ENCODE data around the gene MATN1. TPM values are rescaled to one million over a fixed set of nuclear protein-coding genes. Genes with fewer than 3 reads are reported as not detected.

MATN1 gene
- polyA plus RNA-seq, 1 donor from 2014 or later: 0.22 TPM

DNA sequence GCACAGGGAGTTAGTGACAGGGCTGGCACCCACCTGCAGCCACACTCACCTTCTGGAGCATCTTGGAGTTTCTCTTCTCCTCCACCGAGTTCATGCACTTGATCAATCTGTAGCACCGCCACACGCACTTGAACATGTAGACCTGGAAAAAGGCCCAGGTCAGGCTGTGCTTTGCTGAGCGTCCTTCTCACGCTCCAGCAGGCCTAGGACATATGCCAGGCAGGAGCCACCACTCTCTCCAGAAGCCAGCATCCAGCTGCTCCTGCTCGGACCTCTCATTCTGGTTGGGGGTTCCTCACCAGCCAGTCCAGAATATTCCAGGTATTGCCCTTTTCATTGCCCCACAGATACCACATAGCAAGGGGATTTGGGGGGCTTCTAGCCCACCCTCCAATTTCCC lies 11.7 kb upstream of the MATN1 start:
- no peaks in the 10 kb centered on the region for H4K20me1 ChIP-seq (ENCODE audit: insufficient read depth)
- H3K9ac ChIP-seq (ENCODE audit: low read length): no peak overlapping the region
- no peaks in the 10 kb centered on the region for H3K9me3 ChIP-seq (ENCODE audit: low read length)
- H3K4me2 ChIP-seq (ENCODE audit: low read length): no peak overlapping the region
- H3K36me3 ChIP-seq (ENCODE audit: insufficient read depth, low read length): no peaks in the 10 kb centered on the region
- H2AFZ ChIP-seq (ENCODE audit: low read depth, low read length): no peak overlapping the region
- H3K27me3 ChIP-seq (ENCODE audit: insufficient read depth, low read depth, low read length): no peaks in the 10 kb centered on the region
- H3F3A ChIP-seq (ENCODE audit: insufficient read depth, low read length, poor library complexity, severe bottlenecking): no peaks in the 10 kb centered on the region
- H3K4me3 ChIP-seq (ENCODE audit: low read length): no peak overlapping the region
- no peak overlapping the region for H3K27ac ChIP-seq (ENCODE audit: low read length)
- no peaks in the 10 kb centered on the region for H3K9me2 ChIP-seq (ENCODE audit: insufficient read depth, low read length)
- H3K79me2 ChIP-seq (replicated peaks; ENCODE audit: insufficient read depth, low read length): no peaks in the 10 kb centered on the region
- TF ChIP-seq, protein P1, sequence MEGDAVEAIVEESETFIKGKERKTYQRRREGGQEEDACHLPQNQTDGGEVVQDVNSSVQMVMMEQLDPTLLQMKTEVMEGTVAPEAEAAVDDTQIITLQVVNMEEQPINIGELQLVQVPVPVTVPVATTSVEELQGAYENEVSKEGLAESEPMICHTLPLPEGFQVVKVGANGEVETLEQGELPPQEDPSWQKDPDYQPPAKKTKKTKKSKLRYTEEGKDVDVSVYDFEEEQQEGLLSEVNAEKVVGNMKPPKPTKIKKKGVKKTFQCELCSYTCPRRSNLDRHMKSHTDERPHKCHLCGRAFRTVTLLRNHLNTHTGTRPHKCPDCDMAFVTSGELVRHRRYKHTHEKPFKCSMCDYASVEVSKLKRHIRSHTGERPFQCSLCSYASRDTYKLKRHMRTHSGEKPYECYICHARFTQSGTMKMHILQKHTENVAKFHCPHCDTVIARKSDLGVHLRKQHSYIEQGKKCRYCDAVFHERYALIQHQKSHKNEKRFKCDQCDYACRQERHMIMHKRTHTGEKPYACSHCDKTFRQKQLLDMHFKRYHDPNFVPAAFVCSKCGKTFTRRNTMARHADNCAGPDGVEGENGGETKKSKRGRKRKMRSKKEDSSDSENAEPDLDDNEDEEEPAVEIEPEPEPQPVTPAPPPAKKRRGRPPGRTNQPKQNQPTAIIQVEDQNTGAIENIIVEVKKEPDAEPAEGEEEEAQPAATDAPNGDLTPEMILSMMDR (IDR thresholded peaks at IDR 0.05; ENCODE audit: poor library complexity, severe bottlenecking): no peak
- TF ChIP-seq MXI1 (conservative IDR thresholded peaks at IDR 0.05; ENCODE audit: poor library complexity, severe bottlenecking) (no peak), EZH2 (IDR thresholded peaks at IDR 0.05; ENCODE audit: borderline replicate concordance, insufficient read depth, low read length, poor library complexity, severe bottlenecking) (no peak), SMC3 (conservative IDR thresholded peaks at IDR 0.05; ENCODE audit: poor library complexity) (no peak), EP300 (conservative IDR thresholded peaks at IDR 0.05; ENCODE audit: poor library complexity, severe bottlenecking) (no peak), TAF1 (IDR thresholded peaks at IDR 0.05; ENCODE audit: low read depth) (no peak), POLR2AphosphoS5 (IDR thresholded peaks at IDR 0.05) (no peak), RAD21 (conservative IDR thresholded peaks at IDR 0.05) (no peak)
- TF ChIP-seq, protein P2, sequence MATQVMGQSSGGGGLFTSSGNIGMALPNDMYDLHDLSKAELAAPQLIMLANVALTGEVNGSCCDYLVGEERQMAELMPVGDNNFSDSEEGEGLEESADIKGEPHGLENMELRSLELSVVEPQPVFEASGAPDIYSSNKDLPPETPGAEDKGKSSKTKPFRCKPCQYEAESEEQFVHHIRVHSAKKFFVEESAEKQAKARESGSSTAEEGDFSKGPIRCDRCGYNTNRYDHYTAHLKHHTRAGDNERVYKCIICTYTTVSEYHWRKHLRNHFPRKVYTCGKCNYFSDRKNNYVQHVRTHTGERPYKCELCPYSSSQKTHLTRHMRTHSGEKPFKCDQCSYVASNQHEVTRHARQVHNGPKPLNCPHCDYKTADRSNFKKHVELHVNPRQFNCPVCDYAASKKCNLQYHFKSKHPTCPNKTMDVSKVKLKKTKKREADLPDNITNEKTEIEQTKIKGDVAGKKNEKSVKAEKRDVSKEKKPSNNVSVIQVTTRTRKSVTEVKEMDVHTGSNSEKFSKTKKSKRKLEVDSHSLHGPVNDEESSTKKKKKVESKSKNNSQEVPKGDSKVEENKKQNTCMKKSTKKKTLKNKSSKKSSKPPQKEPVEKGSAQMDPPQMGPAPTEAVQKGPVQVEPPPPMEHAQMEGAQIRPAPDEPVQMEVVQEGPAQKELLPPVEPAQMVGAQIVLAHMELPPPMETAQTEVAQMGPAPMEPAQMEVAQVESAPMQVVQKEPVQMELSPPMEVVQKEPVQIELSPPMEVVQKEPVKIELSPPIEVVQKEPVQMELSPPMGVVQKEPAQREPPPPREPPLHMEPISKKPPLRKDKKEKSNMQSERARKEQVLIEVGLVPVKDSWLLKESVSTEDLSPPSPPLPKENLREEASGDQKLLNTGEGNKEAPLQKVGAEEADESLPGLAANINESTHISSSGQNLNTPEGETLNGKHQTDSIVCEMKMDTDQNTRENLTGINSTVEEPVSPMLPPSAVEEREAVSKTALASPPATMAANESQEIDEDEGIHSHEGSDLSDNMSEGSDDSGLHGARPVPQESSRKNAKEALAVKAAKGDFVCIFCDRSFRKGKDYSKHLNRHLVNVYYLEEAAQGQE (IDR thresholded peaks at IDR 0.05; ENCODE audit: borderline replicate concordance): no peak

DNA sequence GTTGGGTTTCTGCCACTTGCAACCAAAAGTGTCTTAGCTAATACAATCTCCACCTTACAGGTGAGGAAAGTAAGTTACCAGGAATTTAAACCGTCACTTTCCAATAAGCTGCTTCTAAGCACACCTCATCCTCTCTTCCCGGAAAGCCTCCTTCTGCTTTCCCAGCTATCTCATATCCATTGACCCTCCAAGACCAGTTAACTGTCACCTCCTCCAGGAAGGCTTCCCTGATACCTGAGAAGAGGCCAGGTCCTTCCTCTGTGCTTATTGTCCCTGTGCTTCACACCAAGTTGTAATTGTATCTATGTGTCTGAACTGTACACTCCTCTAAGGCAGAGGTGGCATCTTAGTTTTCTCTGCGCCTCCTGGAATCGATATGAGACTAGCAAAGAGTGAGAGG lies 11.2 kb upstream of the MATN1 start:
- H3K36me3 ChIP-seq (ENCODE audit: insufficient read depth, low read length): no peaks in the 10 kb centered on the region
- no peaks in the 10 kb centered on the region for H4K20me1 ChIP-seq (ENCODE audit: insufficient read depth)
- no peaks in the 10 kb centered on the region for H3K9me2 ChIP-seq (ENCODE audit: insufficient read depth, low read length)
- no peaks in the 10 kb centered on the region for H3K79me2 ChIP-seq (replicated peaks; ENCODE audit: insufficient read depth, low read length)
- no peak overlapping the region for H3K4me3 ChIP-seq (ENCODE audit: low read length)
- H3F3A ChIP-seq (ENCODE audit: insufficient read depth, low read length, poor library complexity, severe bottlenecking): no peaks in the 10 kb centered on the region
- H2AFZ ChIP-seq (ENCODE audit: low read depth, low read length): no peak overlapping the region
- no peak overlapping the region for H3K4me2 ChIP-seq (ENCODE audit: low read length)
- H3K27me3 ChIP-seq (ENCODE audit: insufficient read depth, low read depth, low read length): no peaks in the 10 kb centered on the region
- TF ChIP-seq RAD21 (conservative IDR thresholded peaks at IDR 0.05) (no peak), EZH2 (IDR thresholded peaks at IDR 0.05; ENCODE audit: borderline replicate concordance, insufficient read depth, low read length, poor library complexity, severe bottlenecking) (no peak), POLR2AphosphoS5 (IDR thresholded peaks at IDR 0.05) (no peak), EP300 (conservative IDR thresholded peaks at IDR 0.05; ENCODE audit: poor library complexity, severe bottlenecking) (no peak), TAF1 (IDR thresholded peaks at IDR 0.05; ENCODE audit: low read depth) (no peak), SMC3 (conservative IDR thresholded peaks at IDR 0.05; ENCODE audit: poor library complexity) (no peak), MXI1 (conservative IDR thresholded peaks at IDR 0.05; ENCODE audit: poor library complexity, severe bottlenecking) (no peak)
- TF ChIP-seq, protein P1 (IDR thresholded peaks at IDR 0.05; ENCODE audit: poor library complexity, severe bottlenecking): no peak
- TF ChIP-seq, protein P2 (IDR thresholded peaks at IDR 0.05; ENCODE audit: borderline replicate concordance): no peak
- H3K9me3 ChIP-seq (ENCODE audit: low read length): no peaks in the 10 kb centered on the region
- H3K9ac ChIP-seq (ENCODE audit: low read length): no peak overlapping the region
- no peak overlapping the region for H3K27ac ChIP-seq (ENCODE audit: low read length)

Data from neural cell (in vitro differentiated cells).